Gastroesophageal sphincter (tissue), 4 donors: Measurements from ENCODE around the gene TMEM150B. TPM values are rescaled to one million over a fixed set of nuclear protein-coding genes. Genes with fewer than 3 reads are reported as not detected.

ENCODE experiments used
- ATAC-seq: fragments of 150-250 bp; one replicate; pipeline ENCODE4 v1.9.1; 2016; ENCODE audit warnings: mild to moderate bottlenecking, moderate library complexity
- H3K27ac ChIP-seq, 4 donors: fragments of 200-600 bp; sonication (generic) in 3 of 4; 1 replicate in 3 of 4; 2 replicates in 1 of 4; pipeline ENCODE4 v1.5.1; 2016 to 2019
- H3K27me3 ChIP-seq: fragments of 200-600 bp; sonication (generic); one replicate; pipeline ENCODE4 v1.5.1; 2019
- H3K36me3 ChIP-seq, 2 donors: fragments of 200-600 bp; sonication (generic); one replicate each; pipeline ENCODE4 v1.5.1; 2019; ENCODE audit warnings: control low read depth in 1 of 2
- H3K4me1 ChIP-seq, 3 donors: fragments of 200-600 bp; sonication (generic); 1 replicate in 2 of 3; 2 replicates in 1 of 3; pipeline ENCODE4 v1.5.1; 2016 to 2019; ENCODE audit warnings: control low read depth in 2 of 3
- H3K4me3 ChIP-seq, 2 donors: fragments of 200-600 bp; sonication (generic); one replicate each; pipeline ENCODE4 v1.5.1; 2019; ENCODE audit warnings: mild to moderate bottlenecking in 1 of 2, moderate library complexity in 1 of 2
- H3K9me3 ChIP-seq, 3 donors: fragments of 200-600 bp; sonication (generic); one replicate each; pipeline ENCODE4 v1.5.1; 2017 to 2019; ENCODE audit warnings: control low read depth in 2 of 3
- CTCF ChIP-seq, 4 experiments: fragments of 200-600 bp in 2 of 4; fragments of 450-650 bp in 2 of 4; sonication (generic) in 1 of 4; IDR thresholded peaks; one replicate each; pipeline ENCODE4 v1.5.1; 2017 to 2019; ENCODE audit warnings: antibody characterized with exemption in 4 of 4, mild to moderate bottlenecking in 2 of 4, moderate library complexity in 2 of 4
- EP300 ChIP-seq: sonication (generic); formaldehyde crosslinking; IDR thresholded peaks from one replicate; pipeline ENCODE4 v1.6.1; 2017; ENCODE audit warnings: antibody characterized with exemption, mild to moderate bottlenecking
- POLR2A ChIP-seq, 2 donors: fragments of 450-650 bp; IDR thresholded peaks; one replicate each; pipeline ENCODE4 v1.6.1; 2017; ENCODE audit warnings: antibody characterized with exemption in 2 of 2, mild to moderate bottlenecking in 2 of 2, moderate library complexity in 1 of 2
- POLR2AphosphoS5 ChIP-seq: sonication (generic); formaldehyde crosslinking; IDR thresholded peaks from one replicate; pipeline ENCODE4 v1.6.1; 2017; ENCODE audit warnings: antibody characterized with exemption
- WGBS, 2 donors: methylation state at CpG; one replicate each; pipeline ENCODE4 v1.1.5; 2018; ENCODE audit warnings: low coverage in 1 of 2; 5-methylcytosine and 5-hydroxymethylcytosine counted together
- total RNA-seq, 4 donors: library from RNA; depleted of rRNA; stranded (reverse); fragments of >200 nt; gene quantifications; one replicate each; pipeline ENCODE4 v1.1.0, GENCODE V29; 2016

TMEM150B gene
- total RNA-seq, 4 donors from 2014 or later = 2.2 to 12.4 (median 3.3) TPM; not detected in 1

- no peak for TF ChIP-seq EP300
- TF ChIP-seq CTCF (IDR thresholded peaks at IDR 0.05) = no peak
- no peak for TF ChIP-seq POLR2A (IDR thresholded peaks at IDR 0.05)
- TF ChIP-seq POLR2AphosphoS5 = no peak
- Histone ChIP-seq H3K9me3 (no peaks in the 10 kb centered on the region), H3K36me3 (no peaks in the 10 kb centered on the region), H3K27ac (no peak within 1 kb of the TSS), H3K4me1 (peaks cover 0 to 26% (median 17%) of the 10 kb centered on the region in 3 donors), H3K4me3 (peak within 1 kb of the TSS in 1 of 2 donors; percentile 45), H3K27me3 (peaks cover 87% of the 10 kb centered on the region)
- ATAC-seq = no peak
- WGBS, 2 donors = 2 to 10% methylated on average over 2 to 6 of the region's 43 CpGs
These were observed 29.6 kb upstream of the TMEM150B start, which contains the start of gene COX6B2 for GRCh38 chr19:55354698-55355212. Gene COX6B2 (minus strand): TSS chr19:55354719. CDS start chr19:55354521, 198 bp downstream.

- Histone ChIP-seq H3K27ac (no peak overlapping the region), H3K27me3 (peaks cover 88% of the 10 kb centered on the region), H3K9me3 (no peaks in the 10 kb centered on the region), H3K4me3 (peak overlapping the region in 1 of 2 donors; percentile 45), H3K36me3 (no peaks in the 10 kb centered on the region), H3K4me1 (peaks cover 0 to 26% (median 17%) of the 10 kb centered on the region in 3 donors)
- 5% methylated on average over 10 of the region's 72 CpGs; no CpG with 5 or more reads in 1 of the 2 donors for WGBS, 2 donors
- no peak for TF ChIP-seq POLR2AphosphoS5
- peak; percentile 88 for ATAC-seq
These were observed 28.9 kb upstream of the TMEM150B start for GRCh38 chr19:55353803-55354697.

- H3K27me3 ChIP-seq = peaks cover 89% of the 10 kb centered on the region
- no peak overlapping the region for H3K27ac ChIP-seq
- no peaks in the 10 kb centered on the region for H3K36me3 ChIP-seq
- H3K9me3 ChIP-seq = no peaks in the 10 kb centered on the region
- TF ChIP-seq POLR2AphosphoS5 = no peak
- no peak for TF ChIP-seq CTCF (IDR thresholded peaks at IDR 0.05)
- TF ChIP-seq EP300 = no peak
- no peak for TF ChIP-seq POLR2A (IDR thresholded peaks at IDR 0.05)
- no peak for ATAC-seq
- H3K4me3 ChIP-seq = peak overlapping the region in 1 of 2 donors; percentile 45
- peaks cover 0 to 26% (median 17%) of the 10 kb centered on the region in 3 donors for H3K4me1 ChIP-seq
- 6% methylated on average over 3 of the region's 24 CpGs; no CpG with 5 or more reads in 1 of the 2 donors for WGBS, 2 donors
These were observed 28.2 kb upstream of the TMEM150B start for GRCh38 chr19:55353356-55353802.

- no peak overlapping the region for H3K4me3 ChIP-seq
- H3K9me3 ChIP-seq = no peaks in the 10 kb centered on the region
- H3K27me3 ChIP-seq = peaks cover 84% of the 10 kb centered on the region
- WGBS, 2 donors = 63 to 69% methylated on average over 11 to 18 of the region's 25 CpGs
- no peak for TF ChIP-seq POLR2AphosphoS5
- no peak for TF ChIP-seq CTCF (IDR thresholded peaks at IDR 0.05)
- TF ChIP-seq POLR2A (IDR thresholded peaks at IDR 0.05) = no peak
- no peak for TF ChIP-seq EP300
- ATAC-seq = no peak
- peaks cover 0 to 6% of the 10 kb centered on the region in 2 donors for H3K36me3 ChIP-seq
- peaks cover 0 to 30% (median 17%) of the 10 kb centered on the region in 3 donors for H3K4me1 ChIP-seq
- no peak overlapping the region for H3K27ac ChIP-seq
These were observed 27.5 kb upstream of the TMEM150B start for GRCh38 chr19:55352549-55353145.

GRCh38 chr19:55352040-55352439 is 26.9 kb upstream of the TMEM150B start:
- Histone ChIP-seq H3K36me3 (peaks cover 0 to 12% of the 10 kb centered on the region in 2 donors), H3K4me3 (no peak overlapping the region), H3K9me3 (no peaks in the 10 kb centered on the region), H3K27ac (no peak overlapping the region), H3K4me1 (peaks cover 0 to 36% (median 17%) of the 10 kb centered on the region in 3 donors), H3K27me3 (peaks cover 79% of the 10 kb centered on the region)
- TF ChIP-seq EP300 (no peak), CTCF (IDR thresholded peaks at IDR 0.05) (no peak), POLR2AphosphoS5 (no peak), POLR2A (IDR thresholded peaks at IDR 0.05) (no peak)
- WGBS, 2 donors = no CpG with 5 or more reads among the region's 6 CpGs
- ATAC-seq = no peak
